Uterus (tissue), 4 donors: ENCODE results near the gene MYH14. TPM values are rescaled to one million over a fixed set of nuclear protein-coding genes. Genes with fewer than 3 reads are reported as not detected.

ENCODE experiments used
- DNase-seq, 2 donors: peaks; one replicate each; pipeline ENCODE4 v3.0.0-alpha.2; 2019 to 2020
- H3K27ac ChIP-seq, 2 donors: fragments of 200-600 bp; sonication (generic); 1 replicate in 1 of 2; 2 replicates in 1 of 2; pipeline ENCODE4 v1.5.1; 2016 to 2018
- H3K27me3 ChIP-seq, 2 donors: fragments of 200-600 bp; sonication (generic); one replicate each; pipeline ENCODE4 v1.5.1; 2018 to 2019; ENCODE audit warnings: control low read depth in 1 of 2
- H3K36me3 ChIP-seq, 2 donors: fragments of 200-600 bp; sonication (generic); one replicate each; pipeline ENCODE4 v1.5.1; 2019; ENCODE audit warnings: control low read depth in 1 of 2
- H3K4me1 ChIP-seq, 2 donors: fragments of 200-600 bp; sonication (generic); one replicate each; pipeline ENCODE4 v1.5.1; 2018 to 2019; ENCODE audit warnings: control low read depth in 1 of 2
- H3K4me3 ChIP-seq, 2 donors: fragments of 200-600 bp; sonication (generic); 1 replicate in 1 of 2; 2 replicates in 1 of 2; pipeline ENCODE4 v1.5.1; 2018 to 2019; ENCODE audit warnings: mild to moderate bottlenecking in 1 of 2
- H3K9me3 ChIP-seq, 2 donors: fragments of 200-600 bp; sonication (generic); one replicate each; pipeline ENCODE4 v1.5.1; 2019; ENCODE audit warnings: control low read depth in 1 of 2
- CTCF ChIP-seq, 4 experiments: fragments of 200-600 bp in 2 of 4; fragments of 450-650 bp in 2 of 4; sonication (generic) in 2 of 4; IDR thresholded peaks; one replicate each; pipeline ENCODE4 v1.5.1; 2016 to 2019; ENCODE audit warnings: antibody characterized with exemption in 4 of 4, mild to moderate bottlenecking in 2 of 4, moderate library complexity in 1 of 4
- POLR2A ChIP-seq, 2 donors: fragments of 450-650 bp; IDR thresholded peaks; one replicate each; pipeline ENCODE4 v1.6.1; 2016; ENCODE audit warnings: antibody characterized with exemption in 2 of 2, mild to moderate bottlenecking in 1 of 2, moderate library complexity in 1 of 2
- intact Hi-C: fragments of 100-400 bp; cut with DNase I; formaldehyde crosslinking; loops from one replicate; pipeline ENCODE4 v1.15.1; 2023; ENCODE audit warnings: low total_unique reads
- total RNA-seq, 4 donors: library from RNA; depleted of rRNA in 3 of 4; stranded (reverse); fragments of >200 nt in 3 of 4; gene quantifications; one replicate each; pipeline versions ENCODE4 v1.1.0 to v1.2.4, GENCODE V29; 2014 to 2023
- donor health status: DM: yes; HTN: yes; CAD: no.

The MYH14 gene
- total RNA-seq, 4 donors from 2014 or later: 0.77 to 22.1 (median 1.4) TPM

- peaks cover 4 to 5% of the 10 kb centered on the region in 2 donors for H3K27me3 ChIP-seq
- TF ChIP-seq CTCF (IDR thresholded peaks at IDR 0.05) (no peak), POLR2A (IDR thresholded peaks at IDR 0.05) (no peak)
- H3K36me3 ChIP-seq: no peaks in the 10 kb centered on the region
- H3K9me3 ChIP-seq: no peaks in the 10 kb centered on the region
- no peaks in the 10 kb centered on the region for H3K4me1 ChIP-seq
- DNase-seq: no peak
- H3K27ac ChIP-seq: no peak overlapping the region
- intact Hi-C loops: no loop called here
- no peak overlapping the region for H3K4me3 ChIP-seq
Observed at GRCh38 chr19:50322234-50322633, 118.8 kb downstream of the MYH14 start.

- DNase-seq: no peak
- Histone ChIP-seq H3K36me3 (no peaks in the 10 kb centered on the region), H3K9me3 (no peaks in the 10 kb centered on the region), H3K27ac (no peak overlapping the region), H3K27me3 (peaks cover 5 to 12% of the 10 kb centered on the region in 2 donors), H3K4me1 (no peaks in the 10 kb centered on the region), H3K4me3 (no peak overlapping the region)
- intact Hi-C loops: no loop called here
- TF ChIP-seq CTCF (IDR thresholded peaks at IDR 0.05) (no peak), POLR2A (IDR thresholded peaks at IDR 0.05) (no peak)
Observed at GRCh38 chr19:50322931-50323781, 119.7 kb downstream of the MYH14 start.

- intact Hi-C loops: no loop called here
- Histone ChIP-seq H3K27ac (no peak overlapping the region), H3K4me3 (no peak overlapping the region), H3K9me3 (no peaks in the 10 kb centered on the region), H3K36me3 (no peaks in the 10 kb centered on the region), H3K4me1 (peaks cover 0 to 3% of the 10 kb centered on the region in 2 donors), H3K27me3 (peaks cover 5 to 12% of the 10 kb centered on the region in 2 donors)
- DNase-seq: no peak
- no peak for TF ChIP-seq CTCF (IDR thresholded peaks at IDR 0.05)
- no peak for TF ChIP-seq POLR2A (IDR thresholded peaks at IDR 0.05)
Observed at GRCh38 chr19:50323782-50324133, 120.3 kb downstream of the MYH14 start.

- H3K27me3 ChIP-seq: peaks cover 9 to 12% of the 10 kb centered on the region in 2 donors
- no peaks in the 10 kb centered on the region for H3K9me3 ChIP-seq
- intact Hi-C loops: no loop called here
- H3K36me3 ChIP-seq: no peaks in the 10 kb centered on the region
- no peak overlapping the region for H3K4me3 ChIP-seq
- H3K27ac ChIP-seq: no peak overlapping the region
- TF ChIP-seq CTCF (IDR thresholded peaks at IDR 0.05) (no peak), POLR2A (IDR thresholded peaks at IDR 0.05) (no peak)
- no peak for DNase-seq
- H3K4me1 ChIP-seq: peaks cover 0 to 3% of the 10 kb centered on the region in 2 donors
Observed at GRCh38 chr19:50324331-50324730, 120.9 kb downstream of the MYH14 start.

GRCh38 chr19:50325310-50326100 is 122.1 kb downstream of the MYH14 start:
- Histone ChIP-seq H3K27me3 (peaks cover 18 to 23% of the 10 kb centered on the region in 2 donors), H3K27ac (no peak overlapping the region), H3K36me3 (no peaks in the 10 kb centered on the region), H3K9me3 (no peaks in the 10 kb centered on the region), H3K4me3 (no peak overlapping the region), H3K4me1 (peaks cover 0 to 3% of the 10 kb centered on the region in 2 donors)
- intact Hi-C loops: no loop called here
- no peak for DNase-seq
- TF ChIP-seq CTCF (IDR thresholded peaks at IDR 0.05) (no peak), POLR2A (IDR thresholded peaks at IDR 0.05) (no peak)
